Embryonic facial prominence (tissue), 1 donor: ENCODE results near the gene PLEKHG3.
"Not testable (repeated sequence)": the region's sequence is repeated elsewhere in the genome, so short reads cannot be mapped to it uniquely, and the experiment has no call there.

ENCODE experiments used
- DNase-seq: peaks from one replicate; pipeline ENCODE4 v3.0.0-alpha.2; 2016; ENCODE audit errors: extremely low spot score

PLEKHG3 gene

GRCh38 chr14:64704143-64704742 is at the start of gene PLEKHG3:
Gene PLEKHG3, plus strand, starts transcription at chr14:64704424. Its CDS starts 23,208 bp downstream, at chr14:64727632.
- DNase-seq: no peak

DNA sequence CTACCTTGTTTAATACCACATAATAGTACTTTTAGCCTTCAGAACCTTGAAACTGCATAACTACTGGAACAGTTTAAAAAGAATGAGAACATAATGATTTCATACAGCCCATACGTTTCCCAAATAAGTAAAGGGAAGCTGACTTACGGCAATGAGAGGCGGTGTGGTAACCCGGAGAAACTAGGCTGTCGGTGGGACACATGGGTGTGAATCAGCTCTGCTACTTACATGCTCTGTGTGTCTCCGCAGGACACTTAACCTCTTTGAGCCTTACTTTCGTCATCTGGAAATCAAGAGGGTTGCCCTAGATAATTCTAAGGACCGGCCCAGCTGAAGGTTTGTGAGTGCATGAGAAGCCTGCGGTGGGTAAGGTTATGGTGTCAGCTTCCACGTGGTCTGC is 49.3 kb upstream of the PLEKHG3 start:
- DNase-seq: no peak

GRCh38 chr14:64656986-64657385 is 47.2 kb upstream of the PLEKHG3 start:
- no peak for DNase-seq

DNA sequence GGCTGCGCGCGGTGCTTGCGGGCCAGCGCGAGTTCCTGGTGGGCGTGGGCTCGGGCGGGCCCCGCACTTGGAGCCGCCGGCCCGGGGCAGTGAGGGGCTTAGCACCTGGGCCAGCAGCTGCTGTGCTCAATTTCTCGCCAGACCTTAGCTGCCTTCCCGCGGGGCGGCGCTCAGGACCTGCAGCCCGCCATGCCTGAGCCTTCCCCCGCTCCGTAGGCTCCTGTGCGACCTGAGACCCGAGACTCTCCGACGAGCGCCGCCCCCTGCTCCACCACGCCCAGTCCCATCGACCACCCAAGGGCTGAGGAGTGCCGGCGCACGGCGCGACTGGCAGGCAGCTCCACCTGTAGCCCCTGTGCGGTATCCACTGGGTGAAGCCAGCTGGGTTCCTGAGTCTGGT is 46.0 kb upstream of the PLEKHG3 start:
- DNase-seq: no peak

DNA sequence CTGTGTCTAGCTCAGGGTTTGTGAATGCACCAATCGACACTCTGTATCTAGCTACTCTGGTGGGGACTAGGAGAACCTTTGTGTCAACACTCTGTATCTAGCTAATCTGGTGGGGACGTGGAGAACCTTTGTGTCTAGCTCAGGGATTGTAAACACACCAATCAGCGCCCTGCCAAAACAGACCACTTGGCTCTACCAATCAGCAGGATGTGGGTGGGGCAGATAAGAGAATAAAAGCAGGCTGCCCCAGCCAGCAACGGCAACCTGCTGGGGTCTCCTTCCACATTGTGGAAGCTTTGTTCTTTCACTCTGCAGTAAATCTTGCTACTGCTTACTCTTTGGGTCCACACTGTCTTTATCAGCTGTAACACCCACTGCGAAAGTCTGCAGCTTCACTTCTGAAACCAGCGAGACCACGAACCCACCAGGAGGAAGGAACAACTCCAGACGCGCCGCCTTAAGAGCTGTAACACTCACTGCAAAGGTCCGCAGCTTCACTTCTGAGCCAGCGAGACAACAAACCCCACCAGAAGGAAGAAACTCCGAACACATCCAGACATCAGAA is 45.4 kb upstream of the PLEKHG3 start:
- not testable (repeated sequence) for DNase-seq

DNA sequence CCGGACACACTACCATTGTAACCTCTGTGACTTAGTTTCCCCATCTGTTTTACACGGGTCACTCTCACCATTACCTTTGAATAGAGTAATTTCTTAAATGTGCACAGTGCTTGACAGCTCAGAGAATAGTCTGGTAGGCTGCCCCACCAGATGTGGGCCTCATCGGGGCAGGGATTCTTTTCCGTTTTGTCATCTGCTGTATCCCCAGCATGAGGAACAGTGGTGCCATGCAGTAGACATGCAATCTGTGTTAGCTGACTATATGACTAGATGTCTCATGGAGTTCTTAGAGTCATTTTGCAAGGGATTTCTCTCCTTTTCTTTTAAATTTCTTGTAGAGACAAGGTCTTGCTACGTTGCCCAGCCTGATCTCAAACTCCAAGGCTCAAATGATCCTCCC is 44.9 kb upstream of the PLEKHG3 start:
- DNase-seq: no peak

DNA sequence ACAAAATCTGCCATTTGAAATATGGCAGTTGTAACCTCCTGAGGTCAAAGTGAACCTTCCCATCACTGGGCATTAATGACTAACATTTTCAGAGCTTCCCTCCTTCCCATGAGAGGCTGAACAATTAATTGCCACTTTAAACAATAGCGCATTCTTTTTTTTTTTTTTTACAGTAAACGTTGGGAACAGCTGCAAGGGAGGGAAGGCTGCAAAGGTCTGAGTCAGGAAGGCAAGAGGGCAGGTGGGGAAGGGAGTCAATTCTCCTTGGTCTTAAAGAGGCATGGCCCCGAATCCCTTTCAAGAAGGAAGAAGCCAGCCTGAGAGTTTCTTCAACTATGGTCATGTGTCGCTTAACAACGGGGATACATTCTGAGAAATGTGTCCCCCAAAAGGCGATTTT is 41.0 kb upstream of the PLEKHG3 start:
- DNase-seq: no peak

GRCh38 chr14:64671591-64671990 is 32.6 kb upstream of the PLEKHG3 start:
- DNase-seq: peak; percentile 72

DNA sequence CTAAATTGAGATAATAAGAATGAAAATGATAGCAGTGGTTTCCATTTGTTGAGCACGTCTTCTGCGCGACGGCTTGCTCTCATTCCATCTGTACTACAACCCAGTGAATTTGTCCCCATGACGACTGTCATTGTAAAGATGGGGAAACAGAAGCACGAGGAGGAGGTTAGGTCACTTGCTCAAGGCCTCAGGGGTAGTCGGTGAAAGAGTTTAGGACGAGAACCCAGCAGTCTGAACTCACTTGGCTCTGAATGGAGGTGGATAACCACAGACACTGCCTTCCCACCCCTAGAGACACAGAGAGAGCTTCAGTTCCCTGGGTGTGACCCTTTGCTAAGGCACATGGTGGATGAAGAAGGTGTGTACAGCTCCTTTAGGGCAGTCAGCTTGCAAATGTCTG is 30.9 kb upstream of the PLEKHG3 start:
- DNase-seq: no peak

DNA sequence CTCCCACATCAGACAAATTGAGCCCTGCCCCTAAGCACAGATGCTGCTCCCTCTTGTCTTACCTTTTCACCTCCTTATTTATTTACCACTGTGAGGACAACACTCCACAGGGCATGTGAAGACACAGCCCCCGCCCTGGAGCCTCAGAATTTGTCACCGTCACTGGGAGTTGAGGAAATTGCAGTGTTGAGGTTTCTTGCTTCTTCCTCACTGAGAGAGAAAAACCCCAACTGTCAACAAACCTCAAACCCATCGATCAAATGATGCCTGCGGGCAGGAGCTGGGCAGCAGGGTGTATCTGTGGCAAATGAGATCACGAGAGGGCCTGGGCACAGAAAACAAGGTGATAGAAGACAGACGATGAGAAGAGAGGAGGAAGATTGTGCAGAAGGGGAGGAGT is 30.5 kb upstream of the PLEKHG3 start:
- DNase-seq: no peak

DNA sequence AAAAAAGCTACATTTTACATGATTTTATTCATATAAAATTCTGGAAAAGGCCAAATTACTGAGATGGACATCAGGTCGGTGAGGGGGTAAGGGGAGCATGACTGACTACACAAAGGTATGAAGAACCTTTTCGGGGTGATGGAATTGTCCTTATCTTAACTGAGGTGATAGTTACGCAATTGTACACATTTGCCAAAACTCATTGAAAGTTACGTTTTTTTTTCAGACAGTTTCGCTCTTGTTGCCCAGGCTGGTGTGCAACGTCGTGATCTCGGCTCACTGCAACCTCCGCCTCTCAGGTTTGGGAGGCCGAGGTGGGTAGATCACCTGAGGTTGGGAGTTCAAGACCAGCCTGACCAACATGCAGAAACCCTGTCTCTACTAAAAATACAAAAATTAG is 29.4 kb upstream of the PLEKHG3 start:
- DNase-seq: no peak

DNA sequence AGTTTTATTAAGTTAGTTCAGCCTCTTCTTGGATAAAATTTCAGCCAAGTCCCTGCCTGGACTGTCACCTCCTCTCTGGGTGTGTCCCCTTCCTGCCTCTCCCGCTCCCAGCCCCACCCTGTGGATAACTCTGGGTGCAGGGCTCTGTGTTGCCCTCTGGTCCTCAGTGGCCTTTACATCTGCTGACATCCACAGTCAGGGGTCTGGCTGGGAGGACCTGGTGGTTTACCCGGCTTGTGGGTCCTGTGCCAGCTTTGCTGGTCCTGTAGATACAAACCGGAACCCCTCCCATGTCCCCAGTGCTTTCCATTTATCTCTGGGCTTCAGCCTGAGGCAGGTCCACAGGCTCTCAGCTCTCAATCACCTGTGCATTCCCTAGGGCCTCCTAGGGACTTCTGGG is 28.9 kb upstream of the PLEKHG3 start:
- DNase-seq: no peak

GRCh38 chr14:64676410-64677008 is 27.7 kb upstream of the PLEKHG3 start:
- no peak for DNase-seq

- DNase-seq: no peak
Observed at GRCh38 chr14:64680013-64680713, 24.1 kb upstream of the PLEKHG3 start.

- DNase-seq: no peak
Observed at GRCh38 chr14:64680714-64681065, 23.5 kb upstream of the PLEKHG3 start.

DNA sequence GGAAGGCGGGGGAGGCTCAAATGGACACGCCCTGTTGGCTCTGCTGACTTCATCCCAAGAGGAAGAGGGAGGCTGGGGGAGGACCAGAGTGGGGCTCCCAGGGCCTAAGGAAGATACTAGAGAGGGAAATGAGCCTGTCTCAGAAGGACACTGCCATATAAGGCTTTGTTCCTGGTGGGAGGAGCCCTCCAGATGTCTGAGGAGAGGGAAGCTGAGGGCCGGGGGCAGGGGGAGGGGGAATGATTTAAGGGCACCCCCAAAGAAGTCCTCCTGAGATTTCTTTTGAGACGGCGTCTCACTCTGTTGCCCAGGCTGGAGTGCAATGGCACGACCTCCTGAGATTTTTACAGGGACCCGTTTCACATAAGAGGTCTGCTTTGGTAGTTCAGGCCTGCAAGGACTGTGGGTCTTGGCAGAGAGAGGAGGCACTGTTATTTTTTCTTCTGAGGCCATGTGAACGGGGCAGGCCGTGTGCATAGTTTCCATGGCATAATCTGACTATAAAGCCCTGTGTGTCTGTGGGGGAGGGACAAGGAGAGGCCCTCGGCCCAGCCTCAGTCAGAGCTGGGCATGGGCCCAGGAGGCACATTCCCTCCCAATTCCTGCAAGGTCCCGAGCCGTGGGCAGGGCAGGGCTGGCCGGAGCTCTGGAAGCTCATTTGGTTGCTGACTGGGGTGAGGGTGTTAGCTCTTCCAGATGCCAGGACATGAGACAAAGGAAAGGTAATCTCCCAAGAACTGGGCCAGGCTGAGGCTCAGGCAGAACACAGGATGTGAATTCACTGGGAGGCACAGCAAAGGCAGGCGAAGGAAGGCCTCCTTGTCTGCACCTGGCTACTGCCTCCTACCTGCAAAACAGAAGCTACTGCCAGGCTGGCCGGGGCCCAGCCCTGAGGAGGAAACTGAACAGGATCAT is 22.2 kb upstream of the PLEKHG3 start:
- DNase-seq: peak; percentile 63

DNA sequence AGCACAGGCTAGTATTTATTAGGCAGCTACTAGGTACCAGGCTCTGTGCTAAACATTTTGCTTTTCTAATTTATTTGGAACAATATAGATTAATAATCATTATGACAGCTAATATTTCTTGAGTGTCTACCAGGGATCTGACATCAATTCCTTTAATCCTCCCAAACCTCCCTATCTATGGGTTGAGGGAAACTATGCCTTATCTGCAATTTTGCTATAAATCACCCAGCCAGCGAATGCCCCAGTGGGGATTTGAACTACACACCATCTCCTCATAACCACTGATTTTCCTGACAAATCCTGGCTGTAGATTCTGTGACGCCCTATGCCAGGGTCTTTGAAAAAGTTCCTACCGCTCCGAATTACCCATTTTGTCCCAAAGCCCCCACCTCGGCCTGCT is 21.4 kb upstream of the PLEKHG3 start:
- DNase-seq: no peak

GRCh38 chr14:64683264-64683663 is 21.0 kb upstream of the PLEKHG3 start:
- DNase-seq: no peak

- no peak for DNase-seq
Observed at GRCh38 chr14:64684091-64684490, 20.1 kb upstream of the PLEKHG3 start.

DNA sequence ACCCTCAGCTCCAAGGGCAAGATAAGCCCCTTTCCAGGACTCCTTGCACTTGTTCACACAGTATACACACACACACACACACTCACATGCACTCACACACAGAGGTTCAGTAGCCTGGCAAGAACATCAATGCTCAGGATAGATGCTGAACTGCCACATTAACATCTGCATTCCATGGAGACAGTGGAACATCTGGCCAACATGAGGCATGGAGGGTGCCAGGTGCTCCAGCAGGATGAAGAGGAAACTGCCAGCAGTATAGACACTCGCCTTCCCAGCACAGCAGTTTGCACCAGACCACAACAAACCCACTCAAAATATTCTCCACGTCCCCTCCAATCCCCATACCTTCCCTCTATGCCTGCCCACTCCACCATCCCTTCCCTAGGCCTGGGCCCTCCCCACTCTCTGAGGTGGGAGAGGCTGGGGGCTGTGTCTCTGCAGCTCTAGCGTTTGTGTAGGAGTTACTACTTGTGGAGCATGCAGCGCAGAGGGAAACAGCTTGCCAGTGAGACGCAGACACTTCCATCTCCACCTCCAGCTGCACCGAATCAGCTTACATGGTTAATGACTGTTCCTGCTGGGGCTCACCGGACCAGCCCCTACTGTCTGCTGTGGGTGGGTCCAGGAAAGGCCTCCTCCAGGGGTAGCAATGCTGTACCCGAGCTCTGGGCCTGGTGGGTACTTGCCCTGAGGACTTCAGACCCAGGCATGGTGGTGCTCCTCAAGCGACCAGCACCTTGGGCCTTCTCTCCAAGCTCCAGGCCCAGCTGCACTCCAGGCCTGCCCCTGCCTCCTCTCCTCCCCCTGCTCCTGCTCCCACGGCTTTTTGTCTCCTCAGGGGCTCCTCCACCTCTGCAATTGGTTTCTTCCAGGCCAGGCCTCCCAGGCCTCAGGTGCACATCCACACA is 18.6 kb upstream of the PLEKHG3 start:
- DNase-seq: no peak

DNA sequence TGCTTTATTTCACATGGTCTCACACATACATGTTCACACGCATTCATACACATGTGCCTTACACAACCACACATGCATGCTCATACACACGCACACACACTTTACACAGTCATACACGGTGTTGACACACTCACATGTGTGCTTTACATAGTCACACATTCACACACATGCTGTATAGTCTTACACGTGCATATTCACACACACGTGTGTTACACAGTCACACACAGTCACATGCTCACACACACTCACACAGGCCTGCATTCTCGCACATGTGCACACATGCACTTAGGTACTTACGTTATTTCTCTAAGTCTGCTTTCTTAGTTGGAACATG is 18.0 kb upstream of the PLEKHG3 start:
- DNase-seq: no peak
